Fibroblast of villous mesenchyme (primary cell): ENCODE data around the gene RWDD3. TPM values are rescaled to one million over a fixed set of nuclear protein-coding genes. Genes with fewer than 3 reads are reported as not detected.

Source experiments
- DNase-seq: peaks from one replicate; pipeline ENCODE4 v3.0.0-alpha.2; 2010; ENCODE audit warnings: low read depth
- H3K4me3 ChIP-seq: 2 replicates; pipeline ENCODE4 v1.5.1; 2011; ENCODE audit warnings: low read depth, mild to moderate bottlenecking, low read length
- CTCF ChIP-seq: IDR thresholded peaks from 2 replicates; pipeline ENCODE4 v1.5.1; 2012; ENCODE audit warnings: low read depth, mild to moderate bottlenecking, low read length; ENCODE audit not compliant: insufficient read depth
- total RNA-seq: library from RNA; depleted of rRNA; stranded (reverse); fragments of >200 nt; gene quantifications from 2 replicates; pipeline ENCODE4 v1.2.3, GENCODE V29; 2012

RWDD3 gene
- total RNA-seq, 1 donor = 13.8 TPM

- TF ChIP-seq CTCF = no peak
- DNase-seq = no peak
- no peak overlapping the region for H3K4me3 ChIP-seq
These were observed 7.0 kb upstream of the RWDD3 start for GRCh38 chr1:95226781-95227660.

DNA sequence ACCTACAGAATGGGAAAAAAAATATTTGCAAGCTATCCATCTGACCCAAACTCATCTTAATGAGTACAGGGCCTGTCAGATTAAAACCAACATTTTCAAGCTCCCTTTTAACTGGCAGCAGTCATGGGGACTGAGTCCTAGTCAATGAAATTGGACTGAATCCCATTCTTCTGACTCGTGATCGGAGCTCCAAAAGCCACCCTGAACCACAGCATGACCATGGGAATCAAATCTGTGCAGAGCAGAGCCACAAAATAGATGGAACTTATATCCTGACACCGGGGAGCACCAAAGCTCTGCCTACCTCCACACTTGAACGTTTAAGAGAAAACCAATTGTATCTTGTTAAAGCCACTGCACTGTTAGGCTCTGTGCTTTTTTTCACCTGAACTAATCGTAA lies 5.0 kb upstream of the RWDD3 start:
- no peak overlapping the region for H3K4me3 ChIP-seq
- DNase-seq = no peak
- TF ChIP-seq CTCF = no peak

GRCh38 chr1:95229706-95230105 lies 4.3 kb upstream of the RWDD3 start:
- no peak overlapping the region for H3K4me3 ChIP-seq
- no peak for TF ChIP-seq CTCF
- DNase-seq = no peak

GRCh38 chr1:95230256-95230655 lies 3.8 kb upstream of the RWDD3 start:
- no peak overlapping the region for H3K4me3 ChIP-seq
- no peak for TF ChIP-seq CTCF
- DNase-seq = no peak

GRCh38 chr1:95230768-95231191 lies 3.2 kb upstream of the RWDD3 start:
- DNase-seq = no peak
- TF ChIP-seq CTCF = no peak
- H3K4me3 ChIP-seq = no peak overlapping the region

GRCh38 chr1:95232646-95233318 lies 1.2 kb upstream of the RWDD3 start:
- TF ChIP-seq CTCF = no peak
- H3K4me3 ChIP-seq = peak overlapping the region; percentile 66
- peak; percentile 40 for DNase-seq
